ENCODE results near the gene CYB5R3. TPM values are rescaled to one million over a fixed set of nuclear protein-coding genes. Genes with fewer than 3 reads are reported as not detected.
"Not testable (repeated sequence)": the region's sequence is repeated elsewhere in the genome, so short reads cannot be mapped to it uniquely, and the experiment has no call there.

The CYB5R3 gene
- total RNA-seq, 1 experiment from 2014 or later = 34.8 TPM

DNA sequence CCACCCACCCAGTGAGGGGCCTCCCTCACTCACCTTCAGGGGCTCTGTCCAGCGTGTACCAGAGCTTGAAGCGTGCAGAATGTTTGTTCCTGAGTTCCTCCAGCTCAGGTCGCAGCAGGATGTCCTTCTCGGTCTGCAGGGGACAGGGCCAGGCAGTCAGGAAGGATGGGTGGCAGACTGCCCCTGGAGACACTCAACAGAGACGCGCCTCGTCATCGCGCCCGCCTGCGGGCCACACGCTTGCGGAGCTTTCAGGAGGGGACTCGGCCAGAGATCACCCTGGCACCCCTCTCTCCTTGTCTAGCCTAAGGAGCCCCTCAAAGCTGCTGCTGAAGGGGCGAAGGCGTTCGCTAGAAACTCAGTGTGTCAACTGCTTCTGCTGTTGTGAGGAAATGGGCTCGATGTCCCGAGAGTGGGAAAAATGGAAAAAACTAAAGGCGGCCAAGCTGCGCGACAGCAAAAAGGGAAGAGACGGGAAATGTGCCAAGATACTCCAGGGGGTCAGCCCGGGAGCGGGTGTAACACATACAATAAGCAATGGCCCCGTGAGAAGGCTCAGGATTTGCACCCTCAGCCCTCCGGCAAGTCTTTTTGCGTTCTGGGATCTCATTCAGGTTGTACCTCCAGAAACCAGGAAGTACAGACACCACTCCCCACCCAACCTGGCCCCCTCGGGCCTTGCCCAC, 25.3 kb downstream of the CYB5R3 start:
- DNase-seq (ENCODE audit: low read depth) = no peak

DNA sequence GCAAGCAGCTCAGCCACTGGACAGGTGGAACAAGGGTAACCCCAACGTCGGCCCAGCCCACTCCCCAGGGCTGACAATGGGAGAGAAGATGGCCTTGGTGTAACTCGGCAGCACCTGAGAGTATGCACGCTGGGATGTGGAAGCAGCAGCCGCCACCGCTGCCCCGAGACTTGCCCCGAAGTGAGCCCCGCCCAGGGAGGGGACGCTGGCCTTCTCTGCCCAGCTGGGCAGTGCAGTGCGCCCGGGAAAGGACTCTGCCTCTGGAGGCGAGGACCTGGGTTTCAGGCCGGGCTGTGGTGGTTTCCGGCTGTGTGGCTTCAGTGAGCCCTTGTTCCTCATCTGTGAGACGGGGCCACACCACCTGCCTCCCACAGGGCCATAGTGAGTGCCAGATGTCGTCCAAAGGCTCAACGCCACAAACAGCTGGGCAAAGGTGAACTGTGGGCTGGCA, 25.9 kb downstream of the CYB5R3 start:
- no peak for DNase-seq (ENCODE audit: low read depth)

DNA sequence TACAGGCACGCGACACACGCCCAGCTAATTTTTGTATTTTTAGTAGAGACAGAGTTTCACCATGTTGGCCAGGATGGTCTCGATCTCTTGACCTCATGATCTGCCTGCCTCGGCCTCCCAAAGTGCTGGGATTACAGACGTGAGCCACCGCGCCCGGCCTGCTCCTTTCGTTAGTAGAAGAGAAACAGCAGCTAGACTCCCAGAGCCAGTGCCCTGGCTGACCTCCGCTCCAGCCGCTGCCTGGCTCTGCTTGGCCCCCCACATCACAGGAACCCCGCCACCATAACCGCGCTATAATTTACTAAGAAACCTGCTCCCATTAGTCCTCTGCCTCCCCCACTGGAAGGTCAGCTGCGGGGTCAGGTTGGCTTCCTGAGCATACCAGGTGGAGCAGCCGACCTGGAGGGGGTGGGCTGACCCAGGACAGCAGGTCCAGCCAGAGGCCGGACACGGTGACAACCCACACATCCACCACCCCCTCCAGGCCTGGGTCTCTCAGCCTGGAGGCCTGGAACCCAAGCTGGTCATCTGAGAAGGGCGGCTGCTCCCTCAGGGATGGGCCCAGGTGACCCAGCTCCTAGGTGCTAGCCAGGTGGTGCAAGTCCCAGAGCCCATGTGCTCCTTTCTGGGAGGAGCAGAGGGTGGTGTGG, 27.0 kb downstream of the CYB5R3 start:
- no peak for DNase-seq (ENCODE audit: low read depth)

DNA sequence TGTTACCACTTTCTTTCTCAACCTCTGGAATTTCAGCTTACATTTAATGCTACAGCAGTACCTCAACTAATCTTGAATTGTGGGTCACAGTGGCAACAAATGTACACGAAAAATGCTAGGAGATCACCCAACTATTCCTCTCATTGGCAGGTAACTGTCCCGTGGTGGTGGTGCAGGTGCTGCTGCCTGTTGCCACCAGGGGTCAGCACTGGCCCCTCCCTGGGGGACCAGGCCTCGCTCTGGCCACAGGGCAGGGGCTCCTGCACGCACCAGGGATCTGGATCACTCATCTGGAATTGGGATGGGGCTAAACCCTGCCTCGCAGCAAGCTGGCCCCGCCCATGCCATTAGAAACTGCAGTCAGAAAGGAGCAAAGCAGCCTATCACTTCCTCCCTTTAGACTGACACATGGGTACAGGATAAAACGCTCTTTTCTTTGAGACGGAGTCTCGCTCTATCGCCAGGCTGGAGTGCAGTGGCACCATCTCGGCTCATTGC, 27.6 kb downstream of the CYB5R3 start:
- DNase-seq (ENCODE audit: low read depth) = peak; percentile 78

DNA sequence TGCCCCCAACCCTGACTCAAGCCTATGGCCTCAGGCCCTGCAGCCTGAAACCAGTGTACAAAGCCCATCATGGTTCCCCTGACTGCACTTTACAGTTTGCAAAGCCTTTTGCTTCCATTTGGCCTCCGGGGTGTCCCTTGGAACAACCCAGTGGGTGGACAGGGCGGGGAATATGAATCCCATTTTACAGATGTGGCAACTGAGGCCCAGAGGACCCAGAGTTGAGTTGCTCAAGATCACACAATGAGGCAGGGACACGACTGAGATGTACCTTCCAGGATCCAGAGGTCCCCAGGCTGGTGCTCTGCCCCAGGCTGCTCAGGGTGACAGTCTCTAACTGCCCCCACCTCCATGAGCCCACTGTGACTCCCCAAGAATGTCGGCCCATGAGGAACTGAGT, 29.1 kb downstream of the CYB5R3 start:
- no peak for DNase-seq (ENCODE audit: low read depth)

DNA sequence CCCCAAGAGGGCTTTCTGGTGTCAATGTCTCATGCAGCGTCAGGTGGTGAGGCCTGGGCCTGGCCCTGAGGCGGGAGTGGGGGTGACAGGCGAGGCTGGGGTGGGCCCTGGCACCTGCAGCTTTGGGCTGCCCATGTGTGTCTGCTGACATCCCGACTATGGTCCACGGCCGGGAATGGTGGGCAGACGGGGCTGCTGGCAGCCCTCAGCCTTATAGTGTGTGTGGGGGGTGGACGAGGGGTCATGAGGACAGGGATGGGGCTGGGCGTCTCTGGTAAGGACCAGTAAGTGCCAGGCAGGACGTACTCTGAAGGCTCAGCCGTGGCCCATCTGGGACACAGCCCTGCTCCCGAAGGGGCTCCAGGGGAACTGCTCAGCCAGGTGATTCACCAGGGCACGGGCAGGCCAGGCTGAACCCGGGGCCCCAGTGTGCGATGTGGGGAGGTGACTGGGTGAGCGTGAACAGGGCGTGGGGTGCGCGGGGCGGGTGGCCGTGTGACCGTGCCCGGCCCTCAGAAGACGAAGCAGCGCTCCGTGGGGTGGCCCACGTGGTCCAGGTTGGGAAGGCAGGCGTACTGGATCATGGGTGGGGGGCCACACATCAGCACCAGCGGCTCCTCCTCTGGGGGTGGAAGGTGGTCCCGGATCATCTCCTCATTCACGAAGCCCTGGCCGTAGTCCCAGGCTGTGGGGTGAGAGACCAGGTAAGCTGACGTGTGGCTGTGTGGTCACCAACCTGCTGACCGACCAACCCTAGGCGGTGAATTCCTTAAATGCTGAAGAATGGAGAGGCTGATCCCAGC, 29.7 kb downstream of the CYB5R3 start:
- no peak for DNase-seq (ENCODE audit: low read depth)

DNA sequence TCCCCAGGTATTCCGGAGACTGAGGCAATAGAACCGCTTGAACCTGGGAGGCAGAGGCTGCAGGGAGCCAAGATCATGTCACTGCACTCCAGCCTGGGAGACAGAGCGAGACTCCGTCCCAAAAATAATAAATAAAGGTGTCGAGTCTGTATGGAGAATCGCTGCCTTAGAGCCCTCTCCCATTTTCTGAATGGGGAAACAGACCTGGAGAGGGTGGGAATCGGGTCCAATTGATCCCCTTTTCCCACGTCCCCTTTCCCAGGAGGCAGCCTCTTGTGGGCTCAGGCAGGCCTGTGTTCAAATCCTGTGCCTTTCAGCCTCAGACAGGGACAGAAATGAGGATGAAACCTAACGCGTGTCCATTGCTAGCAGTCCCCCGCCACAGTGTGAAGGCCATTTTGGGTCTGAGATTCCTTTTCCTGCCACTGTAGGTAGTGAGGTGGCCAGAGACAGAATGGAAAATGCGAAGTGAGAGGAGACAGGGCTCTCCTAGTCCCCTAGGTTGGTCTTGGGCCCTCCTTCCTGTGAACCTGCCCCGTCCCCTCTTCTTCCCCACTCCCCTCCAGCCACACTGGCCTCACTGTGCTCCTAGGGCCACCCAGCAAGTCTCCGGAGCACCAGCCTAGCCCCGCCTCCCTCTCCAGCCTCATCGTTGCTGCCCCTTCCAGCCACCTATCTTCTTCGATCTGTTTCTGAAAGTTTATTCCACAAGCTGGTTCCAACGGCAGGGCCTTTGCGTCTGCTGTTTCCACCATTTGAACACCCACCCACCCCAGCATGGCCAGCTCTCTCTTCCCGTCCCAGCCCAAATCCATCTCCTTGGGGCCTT, 31.8 kb downstream of the CYB5R3 start:
- no peak for DNase-seq (ENCODE audit: low read depth)

DNA sequence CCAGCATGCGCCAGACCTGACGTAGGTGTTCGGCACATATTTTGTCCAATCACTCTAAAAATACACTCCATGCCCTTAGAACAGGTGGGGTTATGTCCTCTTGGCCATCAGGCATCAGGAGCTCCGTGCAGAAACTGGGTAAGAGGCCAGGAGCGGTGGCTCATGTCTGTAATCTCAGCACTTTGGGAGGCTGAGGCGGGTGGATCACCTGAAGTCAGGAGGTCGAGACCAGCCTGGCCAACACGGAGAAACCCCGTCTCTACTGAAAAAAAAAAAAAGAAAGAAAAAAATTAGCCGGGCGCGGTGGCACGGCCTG, 33.4 kb downstream of the CYB5R3 start:
- not testable (repeated sequence) for DNase-seq (ENCODE audit: low read depth)

DNA sequence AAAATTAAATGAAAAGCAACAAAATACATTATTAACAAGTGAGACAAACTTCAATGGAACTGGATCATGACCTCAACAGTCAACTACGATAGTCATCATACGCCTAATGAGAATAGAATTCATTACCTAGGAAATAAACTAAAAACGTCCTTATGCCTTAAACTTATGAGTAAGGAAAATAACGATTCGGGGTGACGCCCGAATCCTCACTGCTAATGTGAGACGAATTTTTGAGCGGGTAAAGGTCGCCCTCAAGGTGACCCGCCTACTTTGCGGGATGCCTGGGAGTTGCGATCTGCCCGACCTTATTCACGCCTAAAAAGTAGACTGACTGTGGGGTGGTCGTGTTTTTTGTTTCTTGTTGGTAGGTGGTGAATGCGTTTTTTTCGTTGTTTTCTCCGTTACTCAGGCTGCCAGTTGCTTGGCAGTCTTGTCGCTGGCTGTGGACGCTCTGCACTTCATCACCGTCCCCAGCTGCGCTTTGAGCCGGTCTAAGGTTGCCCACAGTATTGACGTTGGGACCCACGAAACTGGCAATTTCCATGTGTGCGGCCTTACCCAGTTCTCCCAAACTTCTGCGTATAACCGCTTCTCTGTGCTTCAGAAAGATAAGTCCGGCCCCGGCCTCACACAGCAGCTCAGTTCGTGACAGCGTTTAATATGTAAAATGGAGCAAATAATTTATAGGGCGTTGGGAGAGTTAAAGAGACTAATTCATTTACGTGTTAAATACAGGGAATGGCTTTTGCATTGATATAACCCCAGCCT, 33.9 kb downstream of the CYB5R3 start:
- DNase-seq (ENCODE audit: low read depth) = peak; percentile 99

DNA sequence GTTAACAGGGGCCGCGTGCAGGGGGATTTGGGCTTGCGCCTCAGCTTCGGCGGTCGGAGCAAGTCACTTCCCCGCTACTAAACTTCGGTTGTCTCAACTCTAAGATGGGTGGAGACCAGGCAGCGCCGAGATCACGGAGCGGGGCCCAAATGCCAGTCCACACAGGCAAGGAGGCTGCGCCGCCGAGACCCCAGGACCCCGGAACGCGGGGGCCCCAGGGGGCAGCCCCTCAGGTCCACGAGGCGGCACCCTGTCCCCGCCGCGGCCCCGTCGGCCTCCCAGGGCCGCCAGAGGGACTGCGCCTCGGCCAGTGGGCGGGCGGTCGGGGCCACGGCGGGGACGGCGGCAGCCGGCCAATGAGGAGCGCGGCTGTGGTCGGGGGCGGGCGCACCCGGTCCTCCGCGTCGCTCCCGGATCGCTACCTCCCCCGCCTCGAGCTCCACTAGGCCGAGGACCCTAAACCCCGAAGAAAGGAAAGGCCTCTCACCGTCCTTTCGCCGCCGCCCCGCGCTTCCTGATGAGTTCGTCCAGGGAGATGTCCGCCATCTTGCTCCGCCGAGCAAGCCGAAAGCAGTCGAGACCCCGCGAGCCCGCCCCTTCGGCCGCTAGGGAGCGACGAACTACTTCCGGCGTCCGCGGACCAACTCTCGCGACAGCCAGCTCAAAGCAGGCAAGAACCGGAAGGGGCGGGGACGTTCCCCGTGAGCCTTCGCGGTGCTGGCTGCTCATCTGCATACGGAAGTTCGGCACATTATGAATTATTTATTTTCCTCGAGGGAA, 34.7 kb downstream of the CYB5R3 start, which contains the start of gene POLDIP3:
POLDIP3 (minus strand) TSS at position 572 of the 780 bp plus-strand sequence; CDS start at position 546, 26 bp downstream.
- peak; percentile 98 for DNase-seq (ENCODE audit: low read depth)

DNA sequence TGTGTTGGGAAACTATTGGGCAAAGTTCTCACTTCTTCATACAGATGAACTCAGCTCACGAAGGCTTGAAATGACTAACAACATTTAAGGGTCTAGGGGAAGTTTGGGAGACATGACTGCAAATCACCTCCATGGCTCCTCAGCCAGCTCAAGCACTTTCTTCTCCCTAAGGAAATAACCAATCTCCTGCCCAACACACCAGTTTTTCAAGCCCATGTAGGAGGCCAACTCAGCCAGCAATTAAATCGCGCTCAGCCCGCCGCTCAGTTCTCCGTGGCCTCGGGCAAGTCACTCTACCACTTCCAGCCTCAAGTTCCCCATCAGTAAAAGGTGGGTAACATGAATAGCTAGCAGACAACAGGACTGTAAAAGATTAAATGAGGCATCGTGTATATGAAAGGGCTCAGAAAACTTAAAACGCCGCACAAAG, 35.3 kb downstream of the CYB5R3 start:
- DNase-seq (ENCODE audit: low read depth) = peak; percentile 30

DNA sequence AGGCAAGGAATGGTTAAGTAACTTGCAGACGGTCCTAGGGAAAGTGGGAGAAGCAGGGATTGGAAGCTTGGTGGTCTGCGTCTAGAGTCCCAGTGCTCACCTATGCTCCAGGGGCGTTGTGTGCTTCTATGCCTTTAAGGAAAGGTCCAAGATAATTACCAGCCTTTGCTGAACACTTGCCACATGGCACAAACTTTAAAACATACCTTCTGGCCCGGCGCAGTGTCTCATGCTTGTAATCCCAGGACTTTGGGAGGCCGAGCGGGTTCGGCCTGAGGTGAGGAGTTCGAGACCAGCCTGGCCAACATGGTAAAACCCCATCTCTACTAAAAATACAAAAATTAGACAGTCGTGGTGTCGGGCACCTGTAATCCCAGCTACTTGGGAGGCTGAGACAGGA, 36.9 kb downstream of the CYB5R3 start:
- DNase-seq (ENCODE audit: low read depth) = no peak

DNA sequence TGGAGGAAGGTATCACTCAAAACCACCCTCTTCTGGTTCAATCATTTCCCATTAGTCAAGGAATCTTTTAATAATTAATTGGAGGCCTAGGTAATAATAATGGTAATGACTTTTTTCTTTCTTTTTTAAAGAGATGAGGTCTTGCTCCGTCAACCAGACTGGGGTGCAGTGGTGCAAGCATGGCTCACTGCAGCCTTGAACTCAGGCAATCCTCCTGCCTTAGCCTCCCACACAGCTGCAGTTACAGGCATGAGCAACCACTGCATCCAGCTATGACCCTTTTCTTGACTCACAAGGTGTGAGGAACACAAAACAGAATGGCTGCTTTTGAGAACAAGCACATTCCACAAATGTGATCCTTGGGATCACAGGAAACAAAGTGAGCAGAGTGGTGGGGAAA, 38.1 kb downstream of the CYB5R3 start:
- DNase-seq (ENCODE audit: low read depth) = no peak

DNA sequence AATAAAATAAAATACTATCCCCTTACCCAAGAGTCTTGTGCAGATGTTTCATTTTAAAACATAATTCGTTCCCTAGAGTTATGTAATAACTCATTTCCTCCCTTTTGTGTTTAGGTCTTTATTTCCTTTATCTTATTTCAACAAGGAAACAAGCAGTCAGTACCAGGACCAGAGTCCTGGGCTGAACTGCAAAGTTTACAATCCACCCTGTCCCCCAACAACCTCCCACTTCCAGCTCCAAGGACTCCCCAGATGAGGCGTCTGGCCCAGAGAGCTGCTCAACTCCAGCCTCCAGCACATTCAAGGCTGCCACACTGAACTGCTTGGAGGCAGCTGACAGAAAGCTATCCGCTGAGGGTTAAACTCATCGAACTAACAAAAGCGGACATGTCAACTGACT, 39.0 kb downstream of the CYB5R3 start:
- DNase-seq (ENCODE audit: low read depth) = no peak

DNA sequence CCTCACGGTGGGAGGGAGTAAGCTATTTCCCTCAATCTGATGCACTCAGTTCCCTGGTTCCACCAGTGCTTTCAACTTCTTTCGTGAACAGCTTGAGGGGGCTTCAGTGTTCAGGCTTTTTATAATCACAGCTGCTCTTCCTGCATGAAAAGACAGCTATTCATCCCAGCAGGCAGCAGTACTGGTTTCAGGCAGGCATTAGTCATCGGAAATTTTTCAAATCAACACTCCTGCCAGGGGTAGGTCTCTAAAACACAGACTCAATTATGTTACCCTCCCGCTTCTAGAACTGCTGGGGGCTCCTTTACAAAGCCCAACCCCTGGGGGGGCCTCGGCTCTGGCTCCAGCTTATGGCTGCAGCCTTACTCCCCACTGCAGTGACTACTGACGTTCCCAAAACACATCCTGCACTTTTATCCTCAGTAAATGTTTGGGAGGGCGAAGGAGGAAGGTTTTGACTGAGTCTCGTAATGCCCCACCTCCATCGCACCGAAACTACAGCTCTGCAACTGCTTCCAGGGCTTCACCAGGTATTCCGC, 40.3 kb downstream of the CYB5R3 start:
- DNase-seq (ENCODE audit: low read depth) = peak; percentile 65

DNA sequence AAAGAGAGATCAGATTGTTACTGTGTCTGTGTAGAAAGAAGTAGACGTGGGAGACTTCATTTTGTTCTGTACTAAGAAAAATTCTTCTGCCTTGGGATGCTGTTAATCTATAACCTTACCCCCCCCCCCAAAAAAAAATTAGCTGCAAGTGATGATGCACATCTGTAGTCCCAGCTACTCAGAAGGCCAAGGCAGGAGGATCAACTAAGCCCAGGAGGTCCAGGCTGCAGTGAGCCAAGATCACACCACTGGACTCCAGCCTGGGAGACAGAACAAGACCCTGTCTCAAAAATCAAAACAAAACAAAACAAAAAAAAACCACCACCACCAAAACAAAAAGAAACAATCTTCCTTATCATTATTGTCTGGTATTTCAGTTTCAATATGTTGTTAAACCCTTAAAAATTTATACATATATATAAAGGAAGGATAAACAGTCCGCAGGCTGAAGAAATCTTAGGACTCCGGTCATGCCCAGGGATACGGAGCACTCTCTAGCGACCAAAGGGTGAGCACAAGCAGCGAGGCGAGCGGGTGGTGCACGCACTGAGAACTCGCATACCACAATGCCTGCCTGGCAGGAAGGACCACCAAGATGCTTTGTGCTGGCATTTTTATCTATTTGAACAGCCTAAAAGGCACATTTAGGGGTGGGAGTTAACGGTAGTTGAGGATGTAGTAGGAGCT, 40.9 kb downstream of the CYB5R3 start:
- DNase-seq (ENCODE audit: low read depth) = no peak

DNA sequence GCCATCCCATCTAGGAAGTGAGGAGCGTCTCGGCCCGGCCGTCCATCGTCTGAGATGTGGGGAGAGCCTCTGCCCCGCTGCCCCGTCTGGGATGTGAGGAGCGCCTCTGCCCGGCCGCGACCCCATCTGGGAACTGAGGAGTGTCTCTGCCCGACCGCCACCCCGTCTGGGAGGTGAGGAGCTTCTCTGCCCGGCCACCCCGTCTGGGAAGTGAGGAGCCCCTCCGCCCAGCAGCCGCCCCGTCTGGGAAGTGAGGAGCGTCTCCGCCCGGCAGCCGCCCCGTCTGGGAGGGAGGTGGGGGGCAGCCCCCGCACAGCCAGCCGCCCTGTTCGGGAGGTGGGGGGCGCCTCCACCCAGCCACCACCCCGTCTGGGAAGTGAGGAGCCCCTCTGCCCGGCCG, 41.6 kb downstream of the CYB5R3 start:
- not testable (repeated sequence) for DNase-seq (ENCODE audit: low read depth)

DNA sequence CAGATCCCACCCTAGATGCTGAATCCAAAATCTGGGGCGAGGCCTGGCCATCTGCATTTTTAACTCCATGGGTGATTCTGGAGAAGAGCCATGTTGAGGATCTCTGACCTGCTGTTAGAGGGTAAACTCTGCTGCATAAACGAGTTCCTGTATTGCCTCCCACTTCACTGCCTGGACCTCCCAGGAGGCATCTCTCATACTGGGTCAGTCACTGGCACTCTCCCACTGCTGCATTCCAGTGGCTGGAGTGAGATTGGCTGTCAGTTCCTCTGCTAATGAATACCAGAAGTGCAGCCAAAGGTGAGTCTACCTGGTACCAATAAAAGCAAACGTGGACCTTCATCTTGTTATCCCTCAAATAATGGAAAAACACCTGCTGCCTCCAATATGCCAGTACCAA, 44.8 kb downstream of the CYB5R3 start:
- DNase-seq (ENCODE audit: low read depth) = no peak

DNA sequence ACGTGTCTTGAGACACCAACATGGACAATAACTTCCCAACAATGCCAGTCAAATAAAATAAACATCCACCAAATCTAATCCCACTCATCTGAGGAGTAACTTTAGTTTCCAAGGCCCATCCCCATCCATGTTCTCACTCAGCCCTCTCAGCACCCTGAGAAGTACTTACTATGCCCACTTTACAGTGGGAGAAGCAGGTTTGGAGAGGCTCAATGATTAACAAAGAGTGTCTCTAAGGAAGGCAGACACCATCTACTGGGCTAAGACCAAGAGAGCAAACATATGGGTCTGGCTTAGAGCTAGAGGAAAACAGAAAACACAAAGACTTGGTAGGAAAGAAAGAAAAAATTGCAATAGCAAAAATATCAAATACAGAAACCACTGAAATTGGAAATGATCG, 45.8 kb downstream of the CYB5R3 start:
- no peak for DNase-seq (ENCODE audit: low read depth)

Data from Daoy (cell line).